Nephron (organoid): ENCODE data around the gene IFNA10.
"Not testable (repeated sequence)": the region's sequence is repeated elsewhere in the genome, so short reads cannot be mapped to it uniquely, and the experiment has no call there.

Source experiments
- H3K27ac Mint-ChIP-seq, 3 experiments: 2 replicates each; pipeline ENCODE4 v1.8.0; 2020; ENCODE audit warnings: mixed read lengths in 3 of 3, mild to moderate bottlenecking in 2 of 3, moderate library complexity in 1 of 3
- H3K27me3 Mint-ChIP-seq: 2 replicates; pipeline ENCODE4 v1.8.0; 2021; ENCODE audit warnings: low read depth, mild to moderate bottlenecking, moderate library complexity, mixed read lengths
- H3K36me3 Mint-ChIP-seq: 2 replicates; pipeline ENCODE4 v1.8.0; 2020; ENCODE audit warnings: low read depth, mixed read lengths
- H3K4me1 Mint-ChIP-seq: 2 replicates; pipeline ENCODE4 v1.8.0; 2020; ENCODE audit warnings: mixed read lengths
- H3K4me3 Mint-ChIP-seq, 3 experiments: 2 replicates each; pipeline ENCODE4 v1.8.0; 2020; ENCODE audit warnings: mild to moderate bottlenecking in 3 of 3, mixed read lengths in 3 of 3, moderate library complexity in 2 of 3
- H3K9me3 Mint-ChIP-seq: 2 replicates; pipeline ENCODE4 v1.8.0; 2020; ENCODE audit warnings: mixed read lengths
- CTCF ChIP-seq, 3 experiments: fragments of 200-600 bp; sonication (generic); IDR thresholded peaks; one replicate each; pipeline ENCODE4 v1.5.0; 2021; ENCODE audit warnings: antibody characterized with exemption in 3 of 3; ENCODE audit not compliant: unreplicated experiment in 3 of 3

IFNA10 gene

GRCh38 chr9:21207043-21207442, at the start of gene IFNA10:
Gene IFNA10 (minus strand): TSS chr9:21207143. CDS start chr9:21207097, 46 bp downstream.
- H3K4me1 Mint-ChIP-seq, H3K36me3 Mint-ChIP-seq, H3K4me3 Mint-ChIP-seq, H3K27ac Mint-ChIP-seq, H3K27me3 Mint-ChIP-seq, H3K9me3 Mint-ChIP-seq: not testable (repeated sequence)

- Mint-ChIP-seq H3K36me3 (no peaks in the 10 kb centered on the region), H3K4me1 (peaks cover 4% of the 10 kb centered on the region), H3K27ac (no peak overlapping the region), H3K4me3 (no peak overlapping the region), H3K27me3 (peaks cover 18% of the 10 kb centered on the region), H3K9me3 (no peaks in the 10 kb centered on the region)
- no peak for TF ChIP-seq CTCF (IDR thresholded peaks at IDR 0.05; ENCODE audit: unreplicated experiment in 3 of 3)
Measured at GRCh38 chr9:21255538-21256212, 48.7 kb upstream of the IFNA10 start.

GRCh38 chr9:21252721-21253547, 46.0 kb upstream of the IFNA10 start:
- H3K27me3 Mint-ChIP-seq: peaks cover 18% of the 10 kb centered on the region
- H3K9me3 Mint-ChIP-seq: peaks cover 2% of the 10 kb centered on the region
- H3K4me1 Mint-ChIP-seq: peaks cover 4% of the 10 kb centered on the region
- no peaks in the 10 kb centered on the region for H3K36me3 Mint-ChIP-seq
- no peak overlapping the region for H3K4me3 Mint-ChIP-seq
- peak; percentile 53 to 61 (median 54) for TF ChIP-seq CTCF (IDR thresholded peaks at IDR 0.05; ENCODE audit: unreplicated experiment in 3 of 3)
- H3K27ac Mint-ChIP-seq: no peak overlapping the region

GRCh38 chr9:21251638-21252037, 44.7 kb upstream of the IFNA10 start:
- H3K27ac Mint-ChIP-seq: no peak overlapping the region
- no peaks in the 10 kb centered on the region for H3K36me3 Mint-ChIP-seq
- H3K4me1 Mint-ChIP-seq: peaks cover 4% of the 10 kb centered on the region
- H3K9me3 Mint-ChIP-seq: peaks cover 2% of the 10 kb centered on the region
- H3K4me3 Mint-ChIP-seq: no peak overlapping the region
- H3K27me3 Mint-ChIP-seq: peaks cover 17% of the 10 kb centered on the region
- no peak for TF ChIP-seq CTCF (IDR thresholded peaks at IDR 0.05; ENCODE audit: unreplicated experiment in 3 of 3)

GRCh38 chr9:21251190-21251589, 44.2 kb upstream of the IFNA10 start:
- Mint-ChIP-seq H3K4me3 (no peak overlapping the region), H3K4me1 (peaks cover 4% of the 10 kb centered on the region), H3K27me3 (peaks cover 13% of the 10 kb centered on the region), H3K27ac (no peak overlapping the region), H3K9me3 (peaks cover 2% of the 10 kb centered on the region), H3K36me3 (no peaks in the 10 kb centered on the region)
- no peak for TF ChIP-seq CTCF (IDR thresholded peaks at IDR 0.05; ENCODE audit: unreplicated experiment in 3 of 3)

- Mint-ChIP-seq H3K4me1 (no peaks in the 10 kb centered on the region), H3K9me3 (peaks cover 2% of the 10 kb centered on the region), H3K36me3 (no peaks in the 10 kb centered on the region), H3K27ac (no peak overlapping the region), H3K27me3 (peaks cover 4% of the 10 kb centered on the region), H3K4me3 (no peak overlapping the region)
- TF ChIP-seq CTCF (IDR thresholded peaks at IDR 0.05; ENCODE audit: unreplicated experiment in 3 of 3): no peak
Measured at GRCh38 chr9:21244836-21245235, 37.9 kb upstream of the IFNA10 start.
